Muscle layer of duodenum (tissue), 2 donors: ENCODE measurements around the gene SLC35A4.

Experiments
- H3K27ac ChIP-seq: one replicate; pipeline ENCODE4 v1.7.0; 2013; ENCODE audit warnings: mild to moderate bottlenecking, low read length
- H3K27me3 ChIP-seq: one replicate; pipeline ENCODE4 v1.7.0; 2013; ENCODE audit warnings: low read depth, mild to moderate bottlenecking, control low read depth, low read length
- H3K36me3 ChIP-seq, 2 donors: one replicate each; pipeline ENCODE4 v1.7.0; 2013; ENCODE audit warnings: low read length in 2 of 2, control low read depth in 1 of 2, mild to moderate bottlenecking in 1 of 2; ENCODE audit not compliant: insufficient read depth in 2 of 2, control insufficient read depth in 1 of 2
- H3K4me1 ChIP-seq, 2 donors: one replicate each; pipeline ENCODE4 v1.7.0; 2013; ENCODE audit warnings: low read length in 2 of 2, mild to moderate bottlenecking in 2 of 2, control low read depth in 1 of 2, moderate library complexity in 1 of 2; ENCODE audit not compliant: insufficient read depth in 2 of 2, control insufficient read depth in 1 of 2
- H3K4me3 ChIP-seq, 2 donors: one replicate each; pipeline ENCODE4 v1.7.0; 2013; ENCODE audit warnings: low read length in 2 of 2, low read depth in 1 of 2, mild to moderate bottlenecking in 1 of 2
- H3K9me3 ChIP-seq, 2 donors: one replicate each; pipeline ENCODE4 v1.7.0; 2013; ENCODE audit warnings: low read length in 2 of 2, control low read depth in 1 of 2, mild to moderate bottlenecking in 1 of 2; ENCODE audit not compliant: control insufficient read depth in 1 of 2
- donor health status: healthy.

Gene SLC35A4

GRCh38 chr5:140609126-140609525 is 44.5 kb downstream of the SLC35A4 start:
- peak overlapping the region; percentile 63 for H3K27ac ChIP-seq
- no peak overlapping the region for H3K4me3 ChIP-seq
- no peaks in the 10 kb centered on the region for H3K9me3 ChIP-seq
- no peaks in the 10 kb centered on the region for H3K27me3 ChIP-seq
- H3K36me3 ChIP-seq = no peaks in the 10 kb centered on the region
- H3K4me1 ChIP-seq = peaks cover 0 to 9% of the 10 kb centered on the region in 2 donors

GRCh38 chr5:140611020-140611521 is 46.4 kb downstream of the SLC35A4 start:
- no peak overlapping the region for H3K4me3 ChIP-seq
- no peaks in the 10 kb centered on the region for H3K27me3 ChIP-seq
- peaks cover 0 to 9% of the 10 kb centered on the region in 2 donors for H3K4me1 ChIP-seq
- no peaks in the 10 kb centered on the region for H3K9me3 ChIP-seq
- H3K36me3 ChIP-seq = no peaks in the 10 kb centered on the region
- H3K27ac ChIP-seq = peak overlapping the region; percentile 25
